HCEC 1CT (cell line): ENCODE data around the gene SV2C.
"Not testable (repeated sequence)": the region's sequence is repeated elsewhere in the genome, so short reads cannot be mapped to it uniquely, and the experiment has no call there.

Source experiments
- DNase-seq: peaks from one replicate; pipeline ENCODE4 v3.0.0-alpha.2; 2017

The SV2C gene

DNA sequence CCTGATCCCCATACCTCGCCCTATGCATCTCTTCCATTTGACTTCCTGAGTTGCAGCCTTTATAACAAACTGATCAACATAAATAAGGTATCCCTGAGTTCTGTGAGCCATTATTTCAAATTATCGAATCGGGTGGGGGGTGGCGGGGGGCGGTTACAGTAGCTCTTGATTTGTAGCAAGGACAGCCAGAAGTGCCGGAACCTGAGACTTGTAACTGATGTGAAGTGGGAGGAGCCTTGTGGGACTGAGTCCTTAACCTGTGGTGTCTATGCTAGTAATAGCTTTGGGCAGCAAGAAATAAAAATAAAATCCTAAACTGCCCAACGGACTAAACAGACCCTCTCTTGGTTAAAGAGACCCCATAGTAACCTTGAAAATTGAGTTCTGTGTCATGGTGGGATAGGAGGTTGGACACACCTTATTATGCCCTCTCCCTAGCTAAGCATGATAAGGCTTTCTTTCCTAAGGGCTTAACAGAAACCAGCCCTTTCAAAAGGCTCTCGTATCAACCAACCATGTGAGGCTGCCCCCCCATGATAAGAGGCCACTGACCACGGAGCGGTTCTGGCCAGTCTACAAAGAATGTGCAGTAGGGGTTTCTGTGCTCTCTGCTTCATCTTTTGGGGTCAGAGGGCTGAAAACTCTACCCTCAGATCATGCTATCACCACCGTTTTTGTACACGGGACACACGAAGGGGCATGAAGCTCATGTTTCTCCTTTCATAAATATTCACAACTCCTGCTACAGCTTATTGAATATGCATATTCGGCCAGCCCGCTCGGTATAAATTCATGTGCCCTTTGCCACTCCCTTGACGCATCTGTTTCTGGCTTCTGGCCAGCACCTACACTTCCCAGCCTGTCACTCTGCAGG, 280.4 kb downstream of the SV2C start:
- no peak for DNase-seq

DNA sequence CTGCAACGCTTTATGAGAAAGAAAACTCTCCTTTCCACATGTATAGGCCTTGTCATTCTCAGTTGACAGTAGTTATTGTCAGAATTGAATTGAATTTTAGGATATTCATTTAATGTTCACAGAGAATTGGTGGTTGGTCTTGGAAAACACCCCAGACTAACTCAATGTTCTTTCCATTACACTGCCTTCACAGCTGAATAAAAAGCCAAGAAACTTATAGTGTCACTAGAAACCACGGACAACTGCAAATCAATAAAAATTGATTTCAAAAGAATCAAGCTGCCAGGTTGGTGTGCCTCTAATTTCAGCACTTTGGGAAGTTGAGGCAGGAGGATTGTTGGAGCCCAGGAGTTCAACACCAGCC, 281.0 kb downstream of the SV2C start:
- no peak for DNase-seq

DNA sequence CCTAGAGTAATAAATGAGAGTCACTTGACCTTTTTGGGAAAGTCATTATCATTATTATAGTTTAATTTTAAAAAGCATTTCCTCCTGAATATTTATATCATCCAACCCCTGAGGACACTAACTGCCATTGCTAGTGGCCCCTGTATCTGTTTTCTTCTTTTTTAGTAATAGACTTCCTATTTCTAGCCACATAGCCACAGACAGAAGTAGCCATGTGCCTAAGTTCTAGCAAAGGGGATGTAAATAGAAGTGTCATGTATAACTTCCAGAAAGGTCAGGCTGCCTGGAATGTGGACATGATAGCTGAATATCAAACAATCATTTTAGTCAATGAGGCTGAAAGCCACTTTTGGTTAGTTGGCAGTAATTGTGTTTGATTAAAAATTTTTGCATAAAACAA, 282.4 kb downstream of the SV2C start:
- no peak for DNase-seq

DNA sequence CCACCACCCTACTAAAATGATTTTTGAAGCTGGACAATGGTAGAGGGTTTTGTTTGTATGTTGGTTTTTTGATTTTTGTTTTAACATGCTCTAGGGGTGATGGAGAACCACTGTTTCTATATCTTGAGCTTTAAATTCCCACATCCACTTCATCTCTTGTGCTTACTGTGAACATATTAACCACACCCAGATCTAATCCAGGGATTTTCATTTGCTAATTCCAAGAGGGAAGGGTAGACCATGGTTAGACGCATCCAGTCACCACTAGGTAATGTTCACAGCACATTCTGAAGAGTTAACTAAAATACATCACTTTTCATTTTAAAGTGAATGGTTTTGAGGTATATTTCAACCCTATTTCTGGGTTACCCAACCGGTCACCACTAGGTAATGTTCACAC, 283.4 kb downstream of the SV2C start:
- DNase-seq, result no peak

DNA sequence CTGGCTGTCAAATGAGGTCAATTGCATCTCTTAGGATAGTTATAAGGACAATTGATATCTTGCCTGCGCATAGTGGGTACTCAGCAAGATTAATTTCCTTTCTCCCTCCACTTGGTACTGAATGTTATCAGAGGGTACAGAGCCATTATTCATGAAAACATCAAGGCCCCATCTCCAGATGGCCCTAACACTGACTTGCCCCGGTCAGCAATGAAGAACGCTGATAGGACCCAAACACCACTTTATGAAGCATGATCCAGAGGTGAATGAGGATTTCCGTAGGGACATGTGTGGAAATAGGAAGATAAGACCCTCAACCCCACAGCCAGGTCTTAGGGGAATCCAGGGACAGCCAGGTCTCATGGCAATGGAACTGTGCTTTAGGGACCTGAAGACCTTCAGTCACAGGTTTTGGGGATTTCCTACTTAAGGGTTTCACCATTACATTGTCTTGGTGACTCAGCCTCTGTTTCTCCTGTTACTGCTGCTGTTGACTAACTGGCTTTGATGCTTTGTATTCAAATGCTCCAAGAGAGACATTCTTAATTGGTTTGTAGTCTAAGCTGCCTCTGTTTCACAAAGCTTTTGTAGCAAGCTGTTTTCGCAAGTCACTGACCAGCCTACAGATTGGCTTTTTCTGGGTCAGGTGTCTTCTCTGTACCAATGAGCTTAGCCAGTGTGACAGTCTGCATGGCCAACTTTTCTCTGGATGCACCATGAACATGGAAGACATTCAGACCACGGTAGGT, 284.6 kb downstream of the SV2C start:
- no peak for DNase-seq

DNA sequence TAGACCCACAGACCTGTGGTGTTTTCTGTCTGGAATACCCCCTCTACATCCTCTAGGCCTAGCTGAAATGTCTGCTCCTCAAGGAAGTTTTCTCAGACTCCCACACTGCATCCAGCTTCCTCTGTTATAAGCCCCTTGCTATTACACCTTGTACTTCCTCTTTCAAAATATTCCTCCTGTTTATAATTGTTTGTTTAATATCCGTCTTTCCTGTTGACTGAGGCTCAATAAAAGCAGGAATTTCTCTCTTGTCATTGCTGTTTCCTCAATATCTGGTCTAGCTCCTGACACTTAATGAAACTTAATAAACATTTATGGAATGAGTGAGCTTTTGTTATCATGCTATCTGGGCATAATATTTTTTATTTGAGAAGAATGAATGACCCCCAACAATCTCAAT, 285.8 kb downstream of the SV2C start:
- DNase-seq, result no peak

DNA sequence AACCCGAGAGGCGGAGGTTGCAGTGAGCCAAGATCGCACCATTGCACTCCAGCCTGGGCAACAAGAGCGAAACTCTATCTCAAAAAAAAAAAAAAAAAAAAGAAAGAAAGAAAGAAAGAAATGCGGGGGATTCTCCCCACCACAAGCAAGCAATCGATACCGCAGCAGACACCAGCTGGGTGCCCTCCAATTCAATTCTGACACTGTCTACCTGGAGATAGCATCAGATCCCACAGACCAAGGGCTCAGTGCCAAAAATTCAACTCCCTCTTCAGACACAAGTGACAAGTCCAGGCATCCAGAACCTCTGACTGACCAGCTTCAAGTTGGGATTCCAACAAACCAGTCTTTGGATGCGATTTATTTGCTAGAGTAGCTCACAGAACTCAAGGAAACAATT, 286.5 kb downstream of the SV2C start:
- not testable (repeated sequence) for DNase-seq

DNA sequence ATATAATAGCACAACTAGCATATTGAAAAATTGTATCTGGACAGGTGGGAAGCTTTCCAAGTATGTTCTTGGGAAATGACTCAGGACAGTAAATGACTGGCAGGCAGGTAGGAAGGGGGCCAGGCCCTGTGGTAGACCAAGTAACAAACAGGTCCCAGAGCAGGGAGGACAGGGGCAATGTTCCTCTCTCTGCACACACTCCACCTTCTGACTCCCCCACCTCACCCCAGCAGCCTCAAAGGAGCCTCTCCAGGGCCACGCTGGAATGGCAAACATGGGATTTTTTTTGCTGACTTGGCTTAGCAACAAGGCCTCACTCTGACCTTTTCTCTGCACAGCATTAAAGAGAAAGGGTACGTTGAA, 288.8 kb downstream of the SV2C start:
- no peak for DNase-seq

DNA sequence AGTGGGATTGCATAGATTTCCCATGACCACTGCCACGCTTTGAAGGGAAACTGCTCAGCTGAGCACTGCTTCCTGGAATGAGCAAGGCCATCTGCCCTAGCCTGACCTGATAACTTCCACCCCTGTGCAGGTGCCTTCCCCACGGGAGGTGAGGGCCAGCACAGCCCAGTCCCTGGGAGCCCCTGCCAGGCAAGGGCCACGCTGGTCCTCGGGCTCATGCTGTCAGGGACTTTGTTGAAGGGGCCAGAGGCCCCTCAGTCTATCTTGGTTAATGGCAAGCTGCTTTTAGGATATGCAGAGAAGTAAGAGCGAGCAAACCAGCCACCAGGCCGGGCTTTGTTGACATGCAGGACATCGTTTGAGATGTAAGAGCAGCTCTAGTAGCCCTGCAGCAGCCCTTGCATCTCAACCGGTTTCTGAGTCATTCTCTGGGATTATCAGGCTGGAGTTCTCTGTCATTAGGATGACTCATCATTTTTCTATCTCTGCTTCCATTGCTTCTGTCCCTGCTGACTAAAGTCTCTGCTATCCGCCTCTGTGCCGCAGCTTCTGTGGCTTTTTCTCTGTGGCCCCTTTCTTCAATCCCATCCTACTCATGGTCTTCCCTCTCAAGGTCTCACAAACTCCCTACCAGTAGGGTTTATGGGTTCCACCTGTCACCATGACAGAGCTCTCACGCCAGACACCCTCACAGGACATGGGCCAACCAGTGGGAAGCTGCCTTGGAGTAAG, 289.3 kb downstream of the SV2C start:
- peak; percentile 93 for DNase-seq

DNA sequence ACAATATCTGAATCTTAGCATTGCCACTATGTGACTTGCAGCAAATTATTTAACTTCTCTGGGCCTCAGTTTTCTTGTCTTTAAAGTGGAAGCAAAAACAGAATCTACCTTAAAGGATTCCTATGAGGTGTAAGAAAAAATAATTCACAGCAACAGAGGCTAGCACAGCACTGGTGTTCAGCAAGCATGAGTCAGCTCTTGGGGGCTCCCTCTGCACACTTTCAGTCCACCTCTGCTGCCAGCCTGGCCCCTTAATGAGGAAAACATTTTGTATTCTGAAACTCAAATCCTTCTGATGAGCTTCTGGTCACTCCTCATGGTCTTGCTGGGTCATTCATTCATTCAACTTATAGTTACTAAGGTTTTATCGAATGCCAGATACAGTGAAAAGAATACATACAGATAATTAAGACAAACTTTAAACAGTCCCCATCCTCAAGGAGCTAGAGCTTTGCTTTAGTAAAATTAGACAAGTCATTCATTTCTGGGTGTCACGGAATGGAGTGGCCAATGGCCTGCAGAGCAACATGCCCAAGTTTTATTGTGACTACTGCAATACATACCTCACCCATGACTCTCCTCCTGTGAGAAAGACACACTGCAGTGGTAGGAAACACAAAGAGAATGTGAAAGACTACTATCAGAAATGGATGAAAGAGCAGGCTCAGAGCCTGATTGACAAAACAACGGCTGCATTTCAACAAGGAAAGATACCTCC, 293.1 kb downstream of the SV2C start:
- DNase-seq, result no peak

DNA sequence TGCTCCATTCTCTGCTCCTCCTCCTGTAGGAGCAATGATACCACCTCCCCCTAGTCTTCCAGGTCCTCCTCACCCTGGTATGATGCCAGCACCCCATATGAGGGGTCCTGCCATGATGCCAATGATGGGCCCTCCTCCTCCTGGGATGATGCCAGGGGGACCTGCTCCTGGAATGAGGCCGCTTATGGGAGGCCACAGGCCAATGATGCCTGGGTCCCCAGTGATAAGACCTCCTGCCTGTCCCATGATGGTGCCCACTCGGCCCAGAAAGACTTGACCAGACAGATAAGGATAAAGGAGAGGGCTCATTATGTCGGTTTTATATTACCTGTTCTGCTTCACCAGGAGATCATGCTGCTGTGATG, 293.7 kb downstream of the SV2C start:
- no peak for DNase-seq

DNA sequence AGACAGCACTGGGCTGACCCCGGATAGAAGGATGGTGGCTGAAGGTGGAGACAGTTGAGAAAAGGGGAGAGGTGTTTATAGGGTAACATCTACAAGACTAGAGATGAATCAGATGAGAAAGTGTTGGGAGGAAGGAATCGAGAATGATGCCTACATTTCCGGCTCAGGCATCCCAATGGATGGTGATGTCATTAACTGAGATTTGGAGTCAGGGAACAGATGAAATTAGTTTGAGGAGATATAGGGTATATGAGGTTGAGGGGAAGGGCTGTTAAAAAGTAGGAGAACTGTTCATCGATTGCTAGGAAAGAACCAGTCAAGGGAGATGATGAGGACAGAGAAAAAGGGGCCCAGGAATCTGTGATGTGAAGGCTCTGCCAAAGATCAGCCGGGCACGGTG, 295.2 kb downstream of the SV2C start:
- DNase-seq, result no peak

DNA sequence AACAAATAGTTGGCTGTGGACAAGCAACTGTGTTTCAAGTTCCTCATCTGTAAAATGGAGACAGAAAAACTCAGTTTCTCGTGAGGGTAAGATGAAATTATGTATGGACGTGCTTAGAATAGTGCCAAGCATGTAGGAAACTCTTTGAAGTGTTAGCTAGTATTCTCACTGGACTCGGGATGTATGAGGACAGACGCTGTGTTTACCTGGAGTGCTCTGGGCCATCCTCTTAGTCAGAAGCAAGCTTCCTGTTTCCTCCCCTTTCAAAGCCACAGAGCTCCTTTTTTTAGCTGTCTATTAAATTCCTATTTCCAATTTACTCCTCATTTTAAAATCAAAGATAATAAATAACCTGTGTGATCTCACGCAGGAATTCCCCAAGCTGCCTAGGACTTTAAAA, 296.1 kb downstream of the SV2C start:
- no peak for DNase-seq

DNA sequence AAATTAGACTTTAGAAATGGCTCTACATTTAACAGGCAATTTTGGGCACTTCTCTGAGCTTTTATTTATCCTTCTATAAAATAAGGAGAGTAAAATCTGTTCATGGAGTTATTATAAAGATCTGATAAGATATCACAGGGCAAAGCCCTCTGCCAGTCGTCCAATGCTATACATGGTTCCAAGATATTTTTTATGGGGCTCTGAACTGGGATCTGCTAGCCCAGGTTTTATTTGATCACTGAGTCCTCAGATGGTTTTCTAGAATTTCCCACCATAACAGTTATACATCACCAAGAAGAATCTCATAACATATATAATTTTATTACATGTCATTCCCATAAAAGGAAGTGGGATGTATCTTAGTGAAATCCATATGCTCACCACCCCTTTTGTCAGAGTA, 296.7 kb downstream of the SV2C start:
- DNase-seq, result no peak

DNA sequence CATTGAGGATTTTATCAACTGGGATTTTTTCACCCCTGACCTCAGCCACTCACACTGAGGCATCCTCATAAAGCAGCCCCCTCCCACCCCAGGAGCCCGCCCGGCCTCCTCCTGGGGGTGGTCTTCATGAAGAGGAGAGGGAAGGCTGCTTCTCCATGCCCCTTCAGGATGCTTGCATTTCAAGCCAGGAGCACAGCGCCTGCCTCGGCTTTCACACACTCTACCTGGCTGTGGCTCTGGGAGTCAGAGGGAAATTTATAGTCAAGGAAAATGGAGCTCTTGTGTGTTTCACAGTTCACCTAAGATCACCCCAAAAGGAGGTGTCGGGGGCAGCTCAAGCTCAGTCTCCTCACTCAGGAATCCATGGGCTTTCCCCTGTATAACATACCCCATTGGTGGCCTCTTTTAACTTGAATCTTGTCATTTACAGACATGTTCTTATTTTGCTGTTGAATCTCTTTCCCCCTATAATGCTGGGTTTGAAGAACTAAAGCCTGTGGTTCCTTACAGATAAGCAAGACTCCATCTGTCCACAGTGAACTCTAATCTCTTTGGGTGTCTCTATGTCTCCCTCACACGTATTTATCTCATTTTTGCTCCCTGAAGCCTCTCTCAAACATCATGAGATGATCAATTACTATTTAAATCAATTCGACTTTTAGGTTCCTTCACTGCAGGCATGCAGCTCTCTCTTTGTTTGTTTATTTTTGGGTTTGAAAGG, 297.3 kb downstream of the SV2C start:
- DNase-seq, result no peak

DNA sequence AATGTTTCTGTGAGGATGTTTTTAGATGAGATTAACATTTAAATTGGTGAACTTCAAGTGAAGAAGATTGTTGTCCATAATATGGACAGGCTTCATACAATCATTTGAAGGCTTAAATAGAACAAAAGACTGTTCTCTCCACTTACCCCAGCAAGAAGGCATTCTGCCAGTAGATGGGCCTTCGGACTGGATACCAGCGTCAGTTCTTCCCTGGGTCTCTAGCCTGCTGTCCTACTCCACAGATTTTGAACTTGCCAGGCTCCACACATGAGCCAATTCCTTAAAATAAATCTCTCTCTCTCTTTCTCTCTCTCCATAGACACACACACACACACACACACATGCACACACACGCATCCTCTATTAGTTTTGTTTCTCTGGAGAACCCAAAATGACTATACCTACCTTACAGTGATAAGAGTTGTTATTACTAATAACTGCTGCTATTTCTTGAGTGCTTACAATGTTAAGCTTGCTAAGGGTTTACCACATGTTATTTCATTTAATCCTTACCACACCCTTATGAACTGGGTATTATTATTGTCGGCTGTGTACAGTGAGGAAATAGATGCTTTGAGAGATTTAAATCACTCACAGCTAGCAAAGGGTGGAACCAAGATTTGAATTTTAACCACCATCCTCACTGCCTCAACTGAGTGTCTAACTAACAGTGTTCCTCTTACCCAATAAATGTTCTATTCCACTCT, 300.1 kb downstream of the SV2C start:
- no peak for DNase-seq

DNA sequence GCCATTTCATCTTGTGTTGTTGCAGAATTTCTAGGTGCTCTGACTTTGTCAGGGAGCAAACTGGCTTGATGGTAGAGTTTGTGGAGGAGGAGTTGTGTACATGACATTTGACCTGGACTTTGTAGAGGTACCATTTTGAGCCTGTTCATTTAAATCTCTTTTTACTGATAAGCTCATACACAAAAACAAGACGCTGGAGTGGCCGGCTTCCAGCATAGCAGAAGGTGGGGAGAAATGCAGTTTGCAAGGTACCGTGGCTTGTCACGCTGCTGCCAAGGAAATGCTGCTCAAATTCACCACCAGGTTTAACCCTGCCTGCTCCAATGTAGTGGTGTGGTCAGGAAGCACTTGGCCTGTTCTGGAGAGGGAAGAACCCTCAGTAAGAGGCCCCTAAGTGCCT, 301.0 kb downstream of the SV2C start:
- DNase-seq, result no peak

DNA sequence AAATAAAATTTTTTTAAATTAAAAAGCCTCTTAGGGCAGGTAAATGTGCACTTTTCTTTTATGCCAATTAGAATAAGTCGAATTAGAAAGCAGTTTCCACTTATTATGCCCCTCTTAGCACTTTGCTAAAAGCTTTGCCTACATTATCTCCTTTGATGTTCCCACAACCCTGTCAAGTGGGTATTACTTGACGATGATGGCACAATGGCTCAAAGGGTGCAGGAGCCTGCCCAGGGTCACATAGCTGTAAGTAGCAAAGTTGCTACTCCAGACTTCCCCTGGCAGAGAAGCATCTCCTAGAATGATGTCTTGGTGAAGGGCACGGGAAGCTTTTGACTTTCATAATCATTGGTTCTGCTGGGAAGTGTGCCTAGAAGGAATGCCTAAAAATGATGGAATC, 301.5 kb downstream of the SV2C start:
- DNase-seq, result no peak

DNA sequence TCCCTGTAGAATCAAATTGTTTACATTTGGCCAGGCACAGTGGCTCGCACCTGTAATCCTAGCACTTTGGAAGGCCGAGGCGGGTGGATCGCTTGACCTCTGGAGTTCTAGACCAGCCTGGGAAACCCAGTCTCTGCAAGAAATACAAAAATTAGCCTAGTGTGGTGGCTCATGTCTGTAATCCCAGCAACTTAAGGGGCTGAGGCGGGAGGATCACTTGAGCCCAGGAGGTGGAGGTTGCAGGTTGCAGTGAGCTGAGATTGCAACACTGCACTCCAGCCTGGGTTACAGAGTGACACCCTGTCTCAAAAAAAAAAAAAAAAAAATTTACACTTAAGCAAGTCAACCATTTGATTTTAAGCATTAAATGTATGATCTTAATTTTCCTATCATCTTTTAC, 302.4 kb downstream of the SV2C start:
- no peak for DNase-seq

DNA sequence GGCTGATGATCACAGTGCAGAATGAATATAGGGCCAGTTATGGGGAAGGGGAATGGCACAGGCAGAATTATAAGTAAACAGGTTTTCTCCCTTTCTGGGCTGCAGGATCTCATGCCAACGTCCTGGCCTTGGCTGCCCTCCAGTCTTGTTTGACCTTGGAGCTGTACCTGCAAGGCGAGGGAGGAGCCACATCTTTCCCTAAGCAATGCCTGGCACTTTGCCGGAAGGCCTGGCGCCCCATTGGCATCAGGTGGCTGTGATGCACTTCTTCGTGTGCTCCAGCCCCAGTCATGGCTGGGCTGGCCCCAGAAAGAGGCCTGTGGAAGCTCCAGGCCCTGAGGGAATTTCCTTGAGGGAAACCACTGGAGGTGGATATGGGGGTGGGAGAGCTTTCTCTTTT, 303.2 kb downstream of the SV2C start:
- DNase-seq, result no peak

DNA sequence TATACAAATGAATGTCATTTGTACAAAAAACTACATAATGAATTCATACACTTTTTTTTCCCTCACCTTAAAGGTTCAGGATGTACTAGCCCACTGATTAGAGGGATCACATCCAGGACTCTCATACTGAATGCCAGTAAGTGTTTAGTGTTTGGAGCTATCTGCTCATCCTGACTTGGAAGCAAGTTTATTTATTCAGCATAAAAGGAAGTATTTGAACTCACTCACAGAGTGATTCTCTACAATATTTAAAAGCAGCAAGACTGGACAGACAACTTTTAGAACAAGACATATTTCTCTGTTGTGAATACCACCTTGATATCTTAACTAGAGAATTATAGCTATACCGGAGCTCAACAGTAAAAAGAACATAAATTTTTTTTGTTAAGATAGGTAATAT, 305.1 kb downstream of the SV2C start:
- no peak for DNase-seq
